Fibroblast of villous mesenchyme (primary cell): ENCODE data around the gene SLC25A26. TPM values are rescaled to one million over a fixed set of nuclear protein-coding genes. Genes with fewer than 3 reads are reported as not detected.

Source experiments
- DNase-seq: peaks from one replicate; pipeline ENCODE4 v3.0.0-alpha.2; 2010; ENCODE audit warnings: low read depth
- H3K4me3 ChIP-seq: 2 replicates; pipeline ENCODE4 v1.5.1; 2011; ENCODE audit warnings: low read depth, mild to moderate bottlenecking, low read length
- CTCF ChIP-seq: IDR thresholded peaks from 2 replicates; pipeline ENCODE4 v1.5.1; 2012; ENCODE audit warnings: low read depth, mild to moderate bottlenecking, low read length; ENCODE audit not compliant: insufficient read depth
- total RNA-seq: library from RNA; depleted of rRNA; stranded (reverse); fragments of >200 nt; gene quantifications from 2 replicates; pipeline ENCODE4 v1.2.3, GENCODE V29; 2012

SLC25A26 gene
- total RNA-seq, 1 donor, result 18.1 TPM

GRCh38 chr3:66182246-66182645, 38.6 kb upstream of the SLC25A26 start:
- H3K4me3 ChIP-seq, result no peak overlapping the region
- TF ChIP-seq CTCF, result no peak
- no peak for DNase-seq

- DNase-seq, result no peak
- H3K4me3 ChIP-seq, result no peak overlapping the region
- TF ChIP-seq CTCF, result no peak
Measured at GRCh38 chr3:66186545-66186944, 34.3 kb upstream of the SLC25A26 start.

- no peak overlapping the region for H3K4me3 ChIP-seq
- TF ChIP-seq CTCF, result no peak
Measured at GRCh38 chr3:66195347-66195783, 25.4 kb upstream of the SLC25A26 start.

GRCh38 chr3:66196633-66197032, 24.2 kb upstream of the SLC25A26 start:
- H3K4me3 ChIP-seq, result no peak overlapping the region
- DNase-seq, result peak; percentile 17
- peak; percentile 25 for TF ChIP-seq CTCF

More at GRCh38 chr3:66195347-66195783, 25.4 kb upstream of the SLC25A26 start:
- peak; percentile 54 for DNase-seq

GRCh38 chr3:66198437-66199088, 22.2 kb upstream of the SLC25A26 start:
- no peak for DNase-seq
- no peak overlapping the region for H3K4me3 ChIP-seq
- TF ChIP-seq CTCF, result no peak

GRCh38 chr3:66199089-66199473, 21.7 kb upstream of the SLC25A26 start:
- no peak overlapping the region for H3K4me3 ChIP-seq
- no peak for DNase-seq
- TF ChIP-seq CTCF, result no peak

GRCh38 chr3:66200147-66200546, 20.7 kb upstream of the SLC25A26 start:
- DNase-seq, result no peak
- no peak overlapping the region for H3K4me3 ChIP-seq
- no peak for TF ChIP-seq CTCF
